Measurements from ENCODE around the gene IL6R.

- TF ChIP-seq MAX (IDR thresholded peaks at IDR 0.05) (no peak), CTCF (IDR thresholded peaks at IDR 0.05; ENCODE audit: low read depth, low read length, missing input control) (no peak), ATF3 (IDR thresholded peaks at IDR 0.05) (no peak)
These were observed 35.1 kb downstream of the IL6R start for GRCh38 chr1:154440036-154440804.

Data from liver (tissue), 3 donors.